IMR-90 (cell line): ENCODE results near the gene ITPKA. TPM values are rescaled to one million over a fixed set of nuclear protein-coding genes. Genes with fewer than 3 reads are reported as not detected.

Experiments used
- ATAC-seq: fragments of 200-7000 bp; cut with Tn5 transposase; 2 replicates; pipeline ENCODE4 v1.9.1; 2020; ENCODE audit warnings: low read depth, mild to moderate bottlenecking, moderate library complexity
- BruUV-seq: library from RNA; stranded (reverse); fragments of 400-500 nt; replicated peaks from 2 replicates; lab custom pipeline; 2021; lab: Mats Ljungman, UMichigan
- CTCF ChIA-PET: fragments of 300-600 bp; formaldehyde crosslinking; extraction: SDS; loops from one replicate; lab custom pipeline; 2021; ENCODE audit warnings: antibody characterized with exemption; lab: Yijun Ruan, JAX
- POLR2A ChIA-PET: fragments of 300-600 bp; sonication (Branson Sonifier 250); formaldehyde crosslinking; loops from one replicate; lab custom pipeline; 2022; ENCODE audit warnings: antibody characterized with exemption; ENCODE audit not compliant: unreplicated experiment; lab: Charles Lee
- DNase-seq: peaks from one replicate; pipeline ENCODE4 v3.0.0; 2013
- H2AFZ ChIP-seq: replicated peaks from 2 replicates; pipeline ENCODE3; 2013; ENCODE audit warnings: low read length, mild to moderate bottlenecking; ENCODE audit not compliant: poor library complexity
- H2AK5ac ChIP-seq: 2 replicates; pipeline ENCODE4 v1.6.1; 2013; ENCODE audit warnings: low read depth, low read length, inconsistent platforms
- H2AK9ac ChIP-seq: replicated peaks from 2 replicates; pipeline ENCODE3; 2013; ENCODE audit warnings: mild to moderate bottlenecking, low read depth, low read length, moderate library complexity; ENCODE audit not compliant: poor library complexity
- H2BK120ac ChIP-seq: 2 replicates; pipeline ENCODE4 v1.6.1; 2013; ENCODE audit warnings: low read depth, low read length, inconsistent platforms
- H2BK15ac ChIP-seq: 3 replicates; pipeline ENCODE4 v1.6.1; 2013; ENCODE audit warnings: low read depth, low read length, inconsistent platforms
- H2BK20ac ChIP-seq: 2 replicates; pipeline ENCODE4 v1.6.1; 2013; ENCODE audit warnings: low read depth, mild to moderate bottlenecking, inconsistent platforms, low read length, moderate library complexity
- H2BK5ac ChIP-seq: 2 replicates; pipeline ENCODE4 v1.6.1; 2013; ENCODE audit warnings: mild to moderate bottlenecking, low read depth, low read length, inconsistent platforms; ENCODE audit not compliant: poor library complexity, severe bottlenecking
- H3K14ac ChIP-seq: replicated peaks from 2 replicates; pipeline ENCODE4 v1.6.1; 2013; ENCODE audit warnings: low read depth, low read length, inconsistent platforms
- H3K18ac ChIP-seq: 2 replicates; pipeline ENCODE4 v1.6.1; 2013; ENCODE audit warnings: low read depth, low read length, control low read depth
- H3K23ac ChIP-seq: 2 replicates; pipeline ENCODE4 v1.6.1; 2013; ENCODE audit warnings: low read depth, low read length, inconsistent platforms
- H3K27ac ChIP-seq: 2 replicates; pipeline ENCODE4 v1.5.1; 2013; ENCODE audit warnings: mild to moderate bottlenecking, control low read depth, low read length; ENCODE audit not compliant: insufficient read depth
- H3K27me3 ChIP-seq: 2 replicates; pipeline ENCODE4 v1.6.1; 2013; ENCODE audit warnings: low read length; ENCODE audit not compliant: control insufficient read depth, insufficient read depth
- H3K36me3 ChIP-seq: 2 replicates; pipeline ENCODE4 v1.6.1; 2013; ENCODE audit warnings: low read length, mixed read lengths; ENCODE audit not compliant: control insufficient read depth, insufficient read depth
- H3K4ac ChIP-seq: 2 replicates; pipeline ENCODE4 v1.6.1; 2013; ENCODE audit warnings: low read depth, low read length, inconsistent platforms
- H3K4me1 ChIP-seq: 2 replicates; pipeline ENCODE4 v1.6.1; 2013; ENCODE audit warnings: low read length, mixed read lengths; ENCODE audit not compliant: control insufficient read depth, insufficient read depth
- H3K4me2 ChIP-seq: 2 replicates; pipeline ENCODE4 v1.6.1; 2013; ENCODE audit warnings: low read depth, mild to moderate bottlenecking, control low read depth, low read length, moderate library complexity
- H3K4me3 ChIP-seq: 2 replicates; pipeline ENCODE4 v1.5.1; 2013; ENCODE audit warnings: low read depth, mild to moderate bottlenecking, control low read depth, low read length, moderate library complexity; ENCODE audit not compliant: insufficient read depth
- H3K56ac ChIP-seq: 2 replicates; pipeline ENCODE4 v1.6.1; 2013; ENCODE audit warnings: low read length, inconsistent platforms; ENCODE audit not compliant: insufficient read depth; ENCODE audit errors: extremely low read depth
- H3K79me1 ChIP-seq, 2 experiments: 2 replicates each; pipeline ENCODE4 v1.6.1; 2013; ENCODE audit warnings: low read length in 2 of 2, inconsistent platforms in 1 of 2, low read depth in 1 of 2
- H3K9ac ChIP-seq: 2 replicates; pipeline ENCODE4 v1.6.1; 2013; ENCODE audit warnings: low read depth, low read length, control low read depth
- H3K9me1 ChIP-seq: 2 replicates; pipeline ENCODE4 v1.6.1; 2013; ENCODE audit warnings: low read length, inconsistent platforms; ENCODE audit not compliant: insufficient read depth
- H3K9me3 ChIP-seq: 2 replicates; pipeline ENCODE4 v1.6.1; 2013; ENCODE audit warnings: low read length; ENCODE audit not compliant: control insufficient read depth, insufficient read depth
- H4K20me1 ChIP-seq: 2 replicates; pipeline ENCODE4 v1.6.1; 2013; ENCODE audit warnings: low read length, inconsistent platforms; ENCODE audit not compliant: insufficient read depth
- H4K5ac ChIP-seq: 2 replicates; pipeline ENCODE4 v1.6.1; 2013; ENCODE audit warnings: mild to moderate bottlenecking, low read depth, low read length, control low read depth
- H4K8ac ChIP-seq, 2 experiments: 2 replicates each; pipeline ENCODE4 v1.6.1; 2013; ENCODE audit warnings: low read depth in 2 of 2, low read length in 2 of 2, control low read depth in 1 of 2, inconsistent platforms in 1 of 2
- H4K91ac ChIP-seq: 2 replicates; pipeline ENCODE4 v1.6.1; 2013; ENCODE audit warnings: low read depth, low read length, inconsistent platforms; ENCODE audit not compliant: insufficient read depth
- CTCF ChIP-seq: conservative IDR thresholded peaks from 2 replicates; pipeline ENCODE4 v1.5.1; 2012; ENCODE audit warnings: mild to moderate bottlenecking, low read depth, low read length, improper control_type of control experiment
- MAFK ChIP-seq: IDR thresholded peaks from 2 replicates; pipeline ENCODE4 v1.6.1; 2012; ENCODE audit warnings: low read depth, low read length, improper control_type of control experiment
- MXI1 ChIP-seq: IDR thresholded peaks from 2 replicates; pipeline ENCODE4 v1.6.1; 2012; ENCODE audit warnings: low read depth, mild to moderate bottlenecking, low read length, moderate library complexity, borderline replicate concordance
- WGBS, 2 experiments: methylation state at CpG; one replicate each; pipeline versions ENCODE4 v1.1.5 to v1.1.7; 2013; ENCODE audit warnings: missing lambda C conversion rate in 2 of 2; ENCODE audit not compliant: insufficient read length in 1 of 2; ENCODE audit errors: extremely low coverage in 2 of 2; 5-methylcytosine and 5-hydroxymethylcytosine counted together
- dilution Hi-C: fragments of 300-500 bp; cut with HindIII; formaldehyde crosslinking; loops from one replicate; pipeline ENCODE4 v1.14.3; 2018; ENCODE audit warnings: low sequenced_read_pairs; ENCODE audit not compliant: unreplicated experiment
- in situ Hi-C: fragments of 300-500 bp; cut with MboI; formaldehyde crosslinking; loops from 3 replicates; pipeline ENCODE4 v1.14.3; 2019; ENCODE audit warnings: low sequenced_read_pairs, inconsistent platforms, mixed read lengths
- intact Hi-C: fragments of 100-400 bp; cut with micrococcal nuclease; formaldehyde crosslinking; loops from 2 replicates; pipeline ENCODE4 v1.10.0; 2022
- polyA plus RNA-seq, 3 experiments: library from polyadenylated mRNA; depleted of rRNA; stranded (reverse); fragments of >200 nt; gene quantifications; 2 replicates each; pipeline ENCODE4 v1.2.3, GENCODE V29; 2012; ENCODE audit warnings: low replicate concordance in 1 of 3
- total RNA-seq: library from RNA; depleted of rRNA; stranded (reverse); fragments of >200 nt; gene quantifications from 2 replicates; pipeline ENCODE4 v1.2.3, GENCODE V29; 2012

ITPKA gene
- total and polyA plus RNA-seq, 2 of the 4 experiments (the other 2 are of a cell fraction): 1.1 to 1.8 TPM

GRCh38 chr15:41543521-41543870 lies 49.8 kb downstream of the ITPKA start:
- no peak overlapping the region for H2BK120ac ChIP-seq
- H3K56ac ChIP-seq: peak overlapping the region; percentile 64; the same call in 1 of the 2 replicates
- peak overlapping the region; percentile 81 for H3K4ac ChIP-seq
- no peak overlapping the region for H4K5ac ChIP-seq
- DNase-seq (no peak), ATAC-seq (no peak)
- TF ChIP-seq MAFK (no peak), MXI1 (no peak), CTCF (no peak)
- POLR2A ChIA-PET: no interaction called here
- 0 out of 2 replicates have a peak overlapping the region, but pooled peaks have one; percentile 76 for H4K91ac ChIP-seq
- H2BK15ac ChIP-seq: no peak overlapping the region
- in situ Hi-C loops: no loop called here
- peaks cover 13 to 40% of the 10 kb centered on the region in 2 experiments; a peak in 3 of 4 replicates for H3K79me1 ChIP-seq
- H3K23ac ChIP-seq: peak overlapping the region; percentile 94
- dilution Hi-C loops: no loop called here
- no peaks in the 10 kb centered on the region; the same call in none of the 2 replicates for H3K4me1 ChIP-seq
- H4K8ac ChIP-seq: peak overlapping the region; percentile 73 to 99
- peaks cover 3% of the 10 kb centered on the region; the same call in 1 of the 2 replicates for H4K20me1 ChIP-seq
- H3K4me3 ChIP-seq: peak overlapping the region; percentile 71
- no peaks in the 10 kb centered on the region for H3K27me3 ChIP-seq
- H3K36me3 ChIP-seq: no peaks in the 10 kb centered on the region
- H2BK5ac ChIP-seq: no peak overlapping the region
- BruUV-seq: no TSS peak
- no peak overlapping the region for H3K18ac ChIP-seq
- peak overlapping the region; percentile 68 for H3K4me2 ChIP-seq
- H2AK9ac ChIP-seq: peak overlapping the region; percentile 48
- CTCF ChIA-PET: interaction anchor here (1.4 kb wide), 1 partner anchor 230 kb away, joined by 3 read pairs; the partner anchor contains the start of gene MAPKBP1
- intact Hi-C loops: loop anchor here (5.0 kb wide), 1 partner anchor 76 kb away; no protein-coding TSS in a partner anchor
- peak overlapping the region; percentile 31; the same call in 1 of the 2 replicates for H2AK5ac ChIP-seq
- H3K14ac ChIP-seq: peak overlapping the region; percentile 93; the same call in 1 of the 2 replicates
- peak overlapping the region; percentile 78 for H3K9ac ChIP-seq
- H3K27ac ChIP-seq: peak overlapping the region; percentile 36; the same call in 1 of the 2 replicates
- peaks cover 3% of the 10 kb centered on the region; the same call in 1 of the 2 replicates for H3K9me1 ChIP-seq
- no peak overlapping the region for H2BK20ac ChIP-seq
- H2AFZ ChIP-seq: peak overlapping the region; percentile 96
- H3K9me3 ChIP-seq: no peaks in the 10 kb centered on the region
- no CpG with 5 or more reads among the region's 8 CpGs for WGBS, 2 experiments
